ENCODE results near the gene SYP.

Gene SYP

GRCh38 chrX:49179358-49179757, 20.6 kb downstream of the SYP start:
- H3K4me3 ChIP-seq (ENCODE audit: low read depth, low read length), result no peak overlapping the region
- H3K27ac ChIP-seq (ENCODE audit: extremely low read depth, low read depth, low read length), result no peak overlapping the region
- TF ChIP-seq ZBTB44 (tag by site-specific recombination; IDR thresholded peaks at IDR 0.05) (no peak), ZNF707 (tag by site-specific recombination; IDR thresholded peaks at IDR 0.05) (no peak), ZNF174 (tag by site-specific recombination; IDR thresholded peaks at IDR 0.05) (no peak), ZNF19 (tag by site-specific recombination; IDR thresholded peaks at IDR 0.05; ENCODE audit: low read depth) (no peak), ZNF248 (tag by site-specific recombination; IDR thresholded peaks at IDR 0.05) (no peak), GLIS2 (tag by site-specific recombination; IDR thresholded peaks at IDR 0.05) (no peak), ZBTB26 (tag by site-specific recombination; optimal IDR thresholded peaks at IDR 0.05) (no peak), ZBTB48 (tag by site-specific recombination; IDR thresholded peaks at IDR 0.05) (no peak), ZNF394 (tag by site-specific recombination; IDR thresholded peaks at IDR 0.05; ENCODE audit: borderline replicate concordance) (no peak), ZNF677 (tag by site-specific recombination; IDR thresholded peaks at IDR 0.05) (no peak), ZBTB7A (tag by site-specific recombination; IDR thresholded peaks at IDR 0.05; ENCODE audit: low read depth) (no peak), OSR2 (tag by site-specific recombination; IDR thresholded peaks at IDR 0.05) (no peak), YY2 (tag by site-specific recombination; IDR thresholded peaks at IDR 0.05) (no peak), ZNF2 (tag by site-specific recombination; IDR thresholded peaks at IDR 0.05) (no peak), ZNF350 (tag by site-specific recombination; IDR thresholded peaks at IDR 0.05) (no peak), ZNF302 (tag by site-specific recombination; IDR thresholded peaks at IDR 0.05; ENCODE audit: low read depth) (no peak)
- TF ChIP-seq, protein P1, sequence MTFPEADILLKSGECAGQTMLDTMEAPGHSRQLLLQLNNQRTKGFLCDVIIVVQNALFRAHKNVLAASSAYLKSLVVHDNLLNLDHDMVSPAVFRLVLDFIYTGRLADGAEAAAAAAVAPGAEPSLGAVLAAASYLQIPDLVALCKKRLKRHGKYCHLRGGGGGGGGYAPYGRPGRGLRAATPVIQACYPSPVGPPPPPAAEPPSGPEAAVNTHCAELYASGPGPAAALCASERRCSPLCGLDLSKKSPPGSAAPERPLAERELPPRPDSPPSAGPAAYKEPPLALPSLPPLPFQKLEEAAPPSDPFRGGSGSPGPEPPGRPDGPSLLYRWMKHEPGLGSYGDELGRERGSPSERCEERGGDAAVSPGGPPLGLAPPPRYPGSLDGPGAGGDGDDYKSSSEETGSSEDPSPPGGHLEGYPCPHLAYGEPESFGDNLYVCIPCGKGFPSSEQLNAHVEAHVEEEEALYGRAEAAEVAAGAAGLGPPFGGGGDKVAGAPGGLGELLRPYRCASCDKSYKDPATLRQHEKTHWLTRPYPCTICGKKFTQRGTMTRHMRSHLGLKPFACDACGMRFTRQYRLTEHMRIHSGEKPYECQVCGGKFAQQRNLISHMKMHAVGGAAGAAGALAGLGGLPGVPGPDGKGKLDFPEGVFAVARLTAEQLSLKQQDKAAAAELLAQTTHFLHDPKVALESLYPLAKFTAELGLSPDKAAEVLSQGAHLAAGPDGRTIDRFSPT (tag by site-specific recombination; IDR thresholded peaks at IDR 0.05), result no peak
- TF ChIP-seq, protein P2, sequence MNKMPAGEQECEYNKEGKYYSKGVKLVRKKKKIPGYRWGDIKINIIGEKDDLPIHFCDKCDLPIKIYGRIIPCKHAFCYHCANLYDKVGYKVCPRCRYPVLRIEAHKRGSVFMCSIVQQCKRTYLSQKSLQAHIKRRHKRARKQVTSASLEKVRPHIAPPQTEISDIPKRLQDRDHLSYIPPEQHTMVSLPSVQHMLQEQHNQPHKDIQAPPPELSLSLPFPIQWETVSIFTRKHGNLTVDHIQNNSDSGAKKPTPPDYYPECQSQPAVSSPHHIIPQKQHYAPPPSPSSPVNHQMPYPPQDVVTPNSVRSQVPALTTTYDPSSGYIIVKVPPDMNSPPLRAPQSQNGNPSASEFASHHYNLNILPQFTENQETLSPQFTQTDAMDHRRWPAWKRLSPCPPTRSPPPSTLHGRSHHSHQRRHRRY (tag by site-specific recombination; IDR thresholded peaks at IDR 0.05), result no peak
- POLR2A ChIA-PET, result interaction anchor here (0.7 to 2.8 kb wide), 3 partner anchors 11 to 91 kb away, joined by 3 to 11 read pairs (median 4); no protein-coding TSS in a partner anchor
- CTCF ChIA-PET, result interaction anchor here (0.7 to 1.0 kb wide), 2 partner anchors 13 to 224 kb away, joined by 3 to 4 read pairs; no protein-coding TSS in a partner anchor
- H3K36me3 ChIP-seq (ENCODE audit: control insufficient read depth in 2 of 2, insufficient read depth in 1 of 2, low read length in 2 of 2), result peaks cover 21 to 61% of the 10 kb centered on the region in 2 experiments; a peak in 2 of 3 replicates
- no peaks in the 10 kb centered on the region; the same call in 1 of the 2 replicates for H3K4me1 ChIP-seq (ENCODE audit: control insufficient read depth, insufficient read depth, low read length)
- no peaks in the 10 kb centered on the region for H3K9me3 ChIP-seq (ENCODE audit: control insufficient read depth, insufficient read depth, low read depth, low read length)

- TF ChIP-seq TCF7L2 (IDR thresholded peaks at IDR 0.05; ENCODE audit: borderline replicate concordance, low read depth, low read length), result no peak
- TF ChIP-seq ZNF747 (tag by site-specific recombination; IDR thresholded peaks at IDR 0.05), result no peak
- no peak for TF ChIP-seq ZNF692 (tag by site-specific recombination; IDR thresholded peaks at IDR 0.05)
- TF ChIP-seq ZNF341 (tag by site-specific recombination; IDR thresholded peaks at IDR 0.05; ENCODE audit: low read depth), result no peak
- no peak for TF ChIP-seq ZSCAN23 (tag by site-specific recombination; IDR thresholded peaks at IDR 0.05)
- H3K27ac ChIP-seq (ENCODE audit: extremely low read depth, low read depth, low read length), result no peak overlapping the region
- no peaks in the 10 kb centered on the region for H3K9me3 ChIP-seq (ENCODE audit: control insufficient read depth, insufficient read depth, low read depth, low read length)
- H3K4me1 ChIP-seq (ENCODE audit: control insufficient read depth, insufficient read depth, low read length), result no peaks in the 10 kb centered on the region
- ChIA-PET CTCF (no interaction called here), POLR2A (interaction anchor here (0.6 to 2.8 kb wide), 2 partner anchors 10 to 12 kb away, joined by 3 to 11 read pairs; no protein-coding TSS in a partner anchor)
- peaks cover 21 to 58% of the 10 kb centered on the region in 2 experiments; a peak in 2 of 3 replicates for H3K36me3 ChIP-seq (ENCODE audit: control insufficient read depth in 2 of 2, insufficient read depth in 1 of 2, low read length in 2 of 2)
- no peak overlapping the region for H3K4me3 ChIP-seq (ENCODE audit: low read depth, low read length)
Measured at GRCh38 chrX:49178537-49178936, 21.5 kb downstream of the SYP start.
